ENCODE measurements around the gene CHAD. TPM values are rescaled to one million over a fixed set of nuclear protein-coding genes. Genes with fewer than 3 reads are reported as not detected.
"Not testable (repeated sequence)": the region's sequence is repeated elsewhere in the genome, so short reads cannot be mapped to it uniquely, and the experiment has no call there.

CHAD gene
- polyA plus RNA-seq, 1 experiment, result not detected

DNA sequence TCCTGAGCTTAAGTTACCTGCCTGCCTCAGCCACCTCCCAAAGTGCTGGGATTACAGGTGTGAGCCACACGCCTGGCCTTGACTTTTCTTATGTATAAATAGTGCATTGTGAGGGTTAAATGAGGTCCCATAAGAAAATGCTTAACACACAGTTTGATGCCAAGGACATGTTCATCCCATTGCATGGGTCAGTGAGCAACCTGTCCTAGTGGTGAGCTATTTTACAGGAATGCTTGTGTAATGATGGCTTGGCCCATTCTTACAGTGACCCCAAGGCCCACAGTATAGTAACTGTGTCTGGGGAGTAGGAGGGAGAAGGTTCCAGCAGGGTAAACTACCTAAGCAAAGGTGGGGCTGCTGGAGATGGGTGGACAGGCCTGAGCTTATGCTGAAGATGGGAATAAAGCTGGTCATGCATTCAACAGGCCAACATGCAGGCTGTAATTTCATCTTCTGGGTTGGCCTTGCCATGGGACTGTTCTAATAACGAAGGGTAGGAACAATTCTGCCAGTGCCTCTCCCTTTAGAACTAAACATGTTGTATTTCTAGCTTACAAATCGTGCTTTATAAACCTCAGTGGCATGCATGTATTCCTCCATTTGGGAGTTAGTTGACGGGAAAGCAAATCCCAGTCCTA, 36.4 kb downstream of the CHAD start:
- POLR2A ChIA-PET, result no interaction called here
- Histone ChIP-seq H3K4me3 (ENCODE audit: low read depth, low read length) (no peak overlapping the region), H3K27me3 (ENCODE audit: control insufficient read depth, insufficient read depth, low read length) (no peaks in the 10 kb centered on the region), H3K27ac (ENCODE audit: low read depth, low read length) (no peak overlapping the region), H3K9me3 (ENCODE audit: control insufficient read depth, insufficient read depth, low read length) (no peaks in the 10 kb centered on the region)
- no peak for DNase-seq (ENCODE audit: low read depth, low spot score)
- CTCF ChIA-PET, result interaction anchor here (2.3 kb wide), 1 partner anchor 35 kb away, joined by 7 read pairs; the partner anchor contains the start of gene LRRC59
- TF ChIP-seq, protein P1, sequence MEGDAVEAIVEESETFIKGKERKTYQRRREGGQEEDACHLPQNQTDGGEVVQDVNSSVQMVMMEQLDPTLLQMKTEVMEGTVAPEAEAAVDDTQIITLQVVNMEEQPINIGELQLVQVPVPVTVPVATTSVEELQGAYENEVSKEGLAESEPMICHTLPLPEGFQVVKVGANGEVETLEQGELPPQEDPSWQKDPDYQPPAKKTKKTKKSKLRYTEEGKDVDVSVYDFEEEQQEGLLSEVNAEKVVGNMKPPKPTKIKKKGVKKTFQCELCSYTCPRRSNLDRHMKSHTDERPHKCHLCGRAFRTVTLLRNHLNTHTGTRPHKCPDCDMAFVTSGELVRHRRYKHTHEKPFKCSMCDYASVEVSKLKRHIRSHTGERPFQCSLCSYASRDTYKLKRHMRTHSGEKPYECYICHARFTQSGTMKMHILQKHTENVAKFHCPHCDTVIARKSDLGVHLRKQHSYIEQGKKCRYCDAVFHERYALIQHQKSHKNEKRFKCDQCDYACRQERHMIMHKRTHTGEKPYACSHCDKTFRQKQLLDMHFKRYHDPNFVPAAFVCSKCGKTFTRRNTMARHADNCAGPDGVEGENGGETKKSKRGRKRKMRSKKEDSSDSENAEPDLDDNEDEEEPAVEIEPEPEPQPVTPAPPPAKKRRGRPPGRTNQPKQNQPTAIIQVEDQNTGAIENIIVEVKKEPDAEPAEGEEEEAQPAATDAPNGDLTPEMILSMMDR (IDR thresholded peaks at IDR 0.05; ENCODE audit: low read depth, low read length), result no peak

DNA sequence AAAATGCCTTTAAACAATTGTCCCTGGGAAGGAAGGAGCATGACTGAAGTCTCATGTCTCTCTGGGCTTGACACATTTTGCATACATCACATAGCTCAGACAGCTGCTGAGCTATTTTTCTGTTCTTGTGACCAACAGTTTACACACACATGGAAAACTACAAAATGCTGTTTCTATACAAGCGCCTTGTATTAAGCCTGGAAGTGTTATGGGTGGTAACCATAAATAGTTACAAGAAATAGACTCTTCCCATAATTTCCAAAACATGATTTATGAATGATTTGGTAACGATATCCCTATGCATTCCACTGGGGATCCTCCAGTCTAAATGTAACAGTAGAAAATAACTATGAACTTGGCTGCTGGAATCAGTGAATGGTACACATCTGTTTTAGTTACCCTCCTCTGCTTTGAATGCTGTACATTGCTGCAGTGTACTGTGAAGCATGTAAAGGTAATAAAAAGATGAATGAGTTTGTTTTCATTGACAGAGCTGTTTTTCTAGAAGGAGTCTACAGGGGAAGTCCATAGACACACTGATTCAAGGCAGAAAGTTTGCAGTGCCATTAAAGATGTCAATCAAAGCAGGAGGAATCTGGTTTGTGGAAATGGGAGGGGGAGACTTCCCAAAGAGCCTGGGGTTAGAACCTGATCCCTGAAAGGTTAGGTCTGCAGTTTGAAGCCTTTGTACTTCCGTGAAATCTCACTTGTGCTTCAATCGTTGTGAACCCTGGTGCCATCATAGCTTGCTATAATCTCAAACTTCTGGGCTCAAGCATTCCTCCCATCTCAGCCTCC, 37.7 kb downstream of the CHAD start:
- ChIA-PET CTCF (interaction anchor here (0.7 to 2.3 kb wide), 3 partner anchors 34 to 69 kb away, joined by 3 to 7 read pairs (median 7); partner anchors contain the start of gene LRRC59), POLR2A (interaction anchor here (0.6 to 1.2 kb wide), 2 partner anchors 34 to 754 kb away, joined by 3 to 4 read pairs; partner anchors contain the start of gene LRRC59)
- H3K4me3 ChIP-seq (ENCODE audit: low read depth, low read length), result no peak overlapping the region
- DNase-seq (ENCODE audit: low read depth, low spot score), result no peak
- no peaks in the 10 kb centered on the region for H3K9me3 ChIP-seq (ENCODE audit: control insufficient read depth, insufficient read depth, low read length)
- no peak overlapping the region for H3K27ac ChIP-seq (ENCODE audit: low read depth, low read length)
- H3K27me3 ChIP-seq (ENCODE audit: control insufficient read depth, insufficient read depth, low read length), result no peaks in the 10 kb centered on the region
- TF ChIP-seq, protein P1 (IDR thresholded peaks at IDR 0.05; ENCODE audit: low read depth, low read length), result no peak

DNA sequence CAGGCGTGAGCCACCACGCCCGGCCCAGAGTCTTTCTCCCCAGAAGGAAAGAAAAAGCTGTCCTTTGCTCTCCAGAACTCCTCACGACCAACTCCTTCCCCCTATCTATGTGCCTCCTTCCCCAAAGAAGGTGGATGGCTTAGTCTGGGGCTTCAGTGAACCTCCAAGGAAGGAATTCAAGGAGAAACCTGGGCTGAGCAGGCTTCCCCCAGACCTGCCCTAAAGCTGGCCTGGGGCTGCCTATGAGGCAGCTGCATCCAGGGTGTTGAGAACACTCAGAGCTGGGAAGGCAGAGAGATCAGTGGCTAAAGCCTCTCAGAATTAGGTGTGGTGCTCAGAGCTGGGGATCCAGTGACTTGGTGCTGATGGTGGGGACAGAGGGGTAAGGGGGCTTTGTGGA, 38.9 kb downstream of the CHAD start:
- CTCF ChIA-PET, result interaction anchor here (1.3 to 1.6 kb wide), 2 partner anchors 32 kb away, joined by 4 to 7 read pairs; partner anchors contain the start of gene LRRC59
- DNase-seq (ENCODE audit: low read depth, low spot score), result no peak
- POLR2A ChIA-PET, result no interaction called here
- no peak overlapping the region for H3K27ac ChIP-seq (ENCODE audit: low read depth, low read length)
- TF ChIP-seq, protein P1 (IDR thresholded peaks at IDR 0.05; ENCODE audit: low read depth, low read length), result no peak
- no peaks in the 10 kb centered on the region; the same call in 1 of the 2 replicates for H3K9me3 ChIP-seq (ENCODE audit: control insufficient read depth, insufficient read depth, low read length)
- no peaks in the 10 kb centered on the region for H3K27me3 ChIP-seq (ENCODE audit: control insufficient read depth, insufficient read depth, low read length)
- no peak overlapping the region for H3K4me3 ChIP-seq (ENCODE audit: low read depth, low read length)

DNA sequence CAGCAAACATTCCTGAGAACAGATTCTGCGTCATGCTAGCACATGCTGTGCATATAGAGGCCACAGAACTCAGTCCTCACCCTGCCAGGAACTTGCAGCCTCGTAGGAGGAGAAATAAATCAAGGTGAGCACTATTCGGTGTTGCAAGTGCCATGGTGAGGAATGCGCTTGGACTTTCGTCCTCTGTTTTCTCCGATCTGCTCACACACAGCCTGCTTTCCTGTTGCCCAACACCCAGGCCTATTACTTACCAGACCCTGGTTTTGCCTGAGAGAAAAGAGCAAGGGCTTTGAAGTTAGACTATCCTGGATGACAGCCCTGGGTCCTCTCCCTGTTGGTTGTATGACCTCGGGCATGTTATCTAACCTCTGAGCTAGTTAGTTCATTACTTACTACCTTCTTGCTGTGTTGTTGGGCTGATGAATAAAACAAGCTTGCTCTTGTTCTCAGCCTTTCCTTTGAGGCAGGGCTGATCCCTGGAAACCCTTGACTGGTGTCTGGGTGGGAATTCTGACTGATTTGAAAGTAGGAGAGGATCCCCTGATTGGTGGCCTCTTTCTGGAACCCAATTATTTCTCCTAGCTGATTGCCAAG, 39.8 kb downstream of the CHAD start:
- ChIA-PET POLR2A (interaction anchor here (0.6 kb wide), 1 partner anchor 22 kb away, joined by 4 read pairs; no protein-coding TSS in a partner anchor), CTCF (interaction anchor here (0.6 to 1.6 kb wide), 2 partner anchors 10 to 31 kb away, joined by 4 read pairs; partner anchors contain the start of gene LRRC59)
- no peak overlapping the region for H3K27ac ChIP-seq (ENCODE audit: low read depth, low read length)
- no peak overlapping the region for H3K4me3 ChIP-seq (ENCODE audit: low read depth, low read length)
- no peak for DNase-seq (ENCODE audit: low read depth, low spot score)
- no peaks in the 10 kb centered on the region; the same call in 1 of the 2 replicates for H3K9me3 ChIP-seq (ENCODE audit: control insufficient read depth, insufficient read depth, low read length)
- H3K27me3 ChIP-seq (ENCODE audit: control insufficient read depth, insufficient read depth, low read length), result no peaks in the 10 kb centered on the region
- TF ChIP-seq, protein P1 (IDR thresholded peaks at IDR 0.05; ENCODE audit: low read depth, low read length), result no peak

DNA sequence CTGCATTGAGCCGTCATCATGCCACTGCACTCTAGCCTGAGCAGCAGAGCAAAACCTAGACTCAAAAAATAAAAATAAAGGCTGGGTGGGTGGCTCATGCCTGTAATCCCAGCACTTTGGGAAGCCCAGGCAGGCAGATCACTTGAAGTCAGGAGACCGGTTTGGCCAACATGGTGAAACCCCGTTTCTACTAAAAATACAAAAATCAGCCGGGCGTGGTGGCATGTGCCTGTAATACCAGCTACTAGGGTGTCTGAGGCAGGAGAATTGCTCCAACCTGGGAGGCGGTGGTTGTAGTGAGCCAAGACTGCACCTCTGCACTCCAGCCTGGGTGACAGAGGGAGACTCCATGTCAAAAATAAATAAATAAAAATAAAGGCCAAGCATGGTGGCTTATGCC, 40.6 kb downstream of the CHAD start:
- not testable (repeated sequence) for DNase-seq (ENCODE audit: low read depth, low spot score); H3K27me3 ChIP-seq (ENCODE audit: control insufficient read depth, insufficient read depth, low read length); H3K27ac ChIP-seq (ENCODE audit: low read depth, low read length); H3K9me3 ChIP-seq (ENCODE audit: control insufficient read depth, insufficient read depth, low read length); H3K4me3 ChIP-seq (ENCODE audit: low read depth, low read length)
- ChIA-PET CTCF (interaction anchor here (1.6 kb wide), 1 partner anchor 31 kb away, joined by 4 read pairs; the partner anchor contains the start of gene LRRC59), POLR2A (interaction anchor here (0.6 kb wide), 1 partner anchor 22 kb away, joined by 4 read pairs; no protein-coding TSS in a partner anchor)

Data from AG04450 (cell line).